ENCODE results near the gene THBS4. TPM values are rescaled to one million over a fixed set of nuclear protein-coding genes. Genes with fewer than 3 reads are reported as not detected.
A peak's percentile ranks its signal among the peaks of the same experiment; 100 is the strongest.

THBS4 gene
- total and polyA plus RNA-seq, 9 of the 15 experiments (the other 6 are each of a cell fraction or from before 2014, with no cell fraction given): 0.07 to 0.08 TPM; not detected in 7

DNA sequence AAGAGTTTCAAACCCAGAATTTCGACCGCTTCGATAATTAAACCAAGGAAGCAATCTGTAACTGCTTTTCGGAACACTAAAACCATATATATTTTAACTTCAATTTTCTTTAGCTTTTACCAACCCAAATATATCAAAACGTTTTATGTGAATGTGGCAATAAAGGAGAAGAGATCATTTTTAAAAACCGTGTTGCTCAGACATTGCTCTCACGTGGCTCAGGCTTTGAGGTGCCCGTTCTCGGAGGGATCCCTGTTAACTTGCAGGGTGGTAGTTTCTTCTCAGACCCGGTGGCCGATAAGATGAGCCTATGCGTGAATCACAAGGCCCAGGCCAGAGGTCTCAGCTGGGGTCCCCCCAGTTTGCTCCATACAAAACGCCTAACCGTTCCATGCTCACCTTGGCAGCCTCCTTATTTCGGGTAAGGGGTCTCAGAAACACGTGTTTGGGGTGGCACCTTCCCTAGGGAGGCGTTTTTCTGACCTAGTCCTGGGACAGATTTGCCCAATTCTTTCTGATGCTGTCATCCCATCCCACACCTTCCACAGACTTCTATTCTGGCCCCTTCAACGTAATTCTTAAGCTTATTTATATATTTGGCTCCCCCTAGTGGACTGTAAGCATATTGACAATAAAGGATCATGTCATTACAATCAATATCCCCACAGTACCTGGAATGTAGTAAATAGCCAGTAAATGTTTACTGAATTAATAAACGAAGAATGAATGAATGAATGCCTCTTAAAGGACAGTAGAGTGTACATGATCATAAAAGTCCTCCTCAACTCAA lies 48.1 kb downstream of the THBS4 start (continued):
- TF ChIP-seq L3MBTL2 (IDR thresholded peaks at IDR 0.05) (no peak), ZNF239 (CRISPR knock-in tag; IDR thresholded peaks at IDR 0.05) (no peak), KAT2B (IDR thresholded peaks at IDR 0.05; ENCODE audit: low read depth, low read length) (no peak), ATF1 (CRISPR knock-in tag; IDR thresholded peaks at IDR 0.05) (no peak), ATF1 (tag; IDR thresholded peaks at IDR 0.05) (peak; percentile 44), MYC (IDR thresholded peaks at IDR 0.05; ENCODE audit: low read depth, low read length) (no peak), MYC (CRISPR knock-in tag; IDR thresholded peaks at IDR 0.05; ENCODE audit: borderline replicate concordance, low read depth) (no peak), RBFOX2 (IDR thresholded peaks at IDR 0.05; ENCODE audit: low read depth, low read length) (no peak), ZNF165 (CRISPR knock-in tag; IDR thresholded peaks at IDR 0.05; ENCODE audit: borderline replicate concordance) (no peak), YBX1 (IDR thresholded peaks at IDR 0.05) (no peak), ZNF57 (CRISPR knock-in tag; IDR thresholded peaks at IDR 0.05) (no peak), RAD21 (CRISPR knock-in tag; conservative IDR thresholded peaks at IDR 0.05 in 1 of 2, IDR thresholded peaks at IDR 0.05 in 1 of 2) (peak; percentile 75 to 80), SREBF1 (IDR thresholded peaks at IDR 0.05; ENCODE audit: borderline replicate concordance, low read depth, low read length) (no peak), HDAC3 (IDR thresholded peaks at IDR 0.05; ENCODE audit: borderline replicate concordance, partially characterized antibody) (no peak), ZBTB17 (CRISPR knock-in tag; IDR thresholded peaks at IDR 0.05) (no peak), NFE2 (IDR thresholded peaks at IDR 0.05; ENCODE audit: low read depth) (no peak)
- TF ChIP-seq, protein P1, sequence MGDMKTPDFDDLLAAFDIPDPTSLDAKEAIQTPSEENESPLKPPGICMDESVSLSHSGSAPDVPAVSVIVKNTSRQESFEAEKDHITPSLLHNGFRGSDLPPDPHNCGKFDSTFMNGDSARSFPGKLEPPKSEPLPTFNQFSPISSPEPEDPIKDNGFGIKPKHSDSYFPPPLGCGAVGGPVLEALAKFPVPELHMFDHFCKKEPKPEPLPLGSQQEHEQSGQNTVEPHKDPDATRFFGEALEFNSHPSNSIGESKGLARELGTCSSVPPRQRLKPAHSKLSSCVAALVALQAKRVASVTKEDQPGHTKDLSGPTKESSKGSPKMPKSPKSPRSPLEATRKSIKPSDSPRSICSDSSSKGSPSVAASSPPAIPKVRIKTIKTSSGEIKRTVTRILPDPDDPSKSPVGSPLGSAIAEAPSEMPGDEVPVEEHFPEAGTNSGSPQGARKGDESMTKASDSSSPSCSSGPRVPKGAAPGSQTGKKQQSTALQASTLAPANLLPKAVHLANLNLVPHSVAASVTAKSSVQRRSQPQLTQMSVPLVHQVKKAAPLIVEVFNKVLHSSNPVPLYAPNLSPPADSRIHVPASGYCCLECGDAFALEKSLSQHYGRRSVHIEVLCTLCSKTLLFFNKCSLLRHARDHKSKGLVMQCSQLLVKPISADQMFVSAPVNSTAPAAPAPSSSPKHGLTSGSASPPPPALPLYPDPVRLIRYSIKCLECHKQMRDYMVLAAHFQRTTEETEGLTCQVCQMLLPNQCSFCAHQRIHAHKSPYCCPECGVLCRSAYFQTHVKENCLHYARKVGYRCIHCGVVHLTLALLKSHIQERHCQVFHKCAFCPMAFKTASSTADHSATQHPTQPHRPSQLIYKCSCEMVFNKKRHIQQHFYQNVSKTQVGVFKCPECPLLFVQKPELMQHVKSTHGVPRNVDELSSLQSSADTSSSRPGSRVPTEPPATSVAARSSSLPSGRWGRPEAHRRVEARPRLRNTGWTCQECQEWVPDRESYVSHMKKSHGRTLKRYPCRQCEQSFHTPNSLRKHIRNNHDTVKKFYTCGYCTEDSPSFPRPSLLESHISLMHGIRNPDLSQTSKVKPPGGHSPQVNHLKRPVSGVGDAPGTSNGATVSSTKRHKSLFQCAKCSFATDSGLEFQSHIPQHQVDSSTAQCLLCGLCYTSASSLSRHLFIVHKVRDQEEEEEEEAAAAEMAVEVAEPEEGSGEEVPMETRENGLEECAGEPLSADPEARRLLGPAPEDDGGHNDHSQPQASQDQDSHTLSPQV (IDR thresholded peaks at IDR 0.05): no peak
- TF ChIP-seq, protein P2, sequence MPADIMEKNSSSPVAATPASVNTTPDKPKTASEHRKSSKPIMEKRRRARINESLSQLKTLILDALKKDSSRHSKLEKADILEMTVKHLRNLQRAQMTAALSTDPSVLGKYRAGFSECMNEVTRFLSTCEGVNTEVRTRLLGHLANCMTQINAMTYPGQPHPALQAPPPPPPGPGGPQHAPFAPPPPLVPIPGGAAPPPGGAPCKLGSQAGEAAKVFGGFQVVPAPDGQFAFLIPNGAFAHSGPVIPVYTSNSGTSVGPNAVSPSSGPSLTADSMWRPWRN (IDR thresholded peaks at IDR 0.05; ENCODE audit: low read depth): no peak
- TF ChIP-seq, protein P3, sequence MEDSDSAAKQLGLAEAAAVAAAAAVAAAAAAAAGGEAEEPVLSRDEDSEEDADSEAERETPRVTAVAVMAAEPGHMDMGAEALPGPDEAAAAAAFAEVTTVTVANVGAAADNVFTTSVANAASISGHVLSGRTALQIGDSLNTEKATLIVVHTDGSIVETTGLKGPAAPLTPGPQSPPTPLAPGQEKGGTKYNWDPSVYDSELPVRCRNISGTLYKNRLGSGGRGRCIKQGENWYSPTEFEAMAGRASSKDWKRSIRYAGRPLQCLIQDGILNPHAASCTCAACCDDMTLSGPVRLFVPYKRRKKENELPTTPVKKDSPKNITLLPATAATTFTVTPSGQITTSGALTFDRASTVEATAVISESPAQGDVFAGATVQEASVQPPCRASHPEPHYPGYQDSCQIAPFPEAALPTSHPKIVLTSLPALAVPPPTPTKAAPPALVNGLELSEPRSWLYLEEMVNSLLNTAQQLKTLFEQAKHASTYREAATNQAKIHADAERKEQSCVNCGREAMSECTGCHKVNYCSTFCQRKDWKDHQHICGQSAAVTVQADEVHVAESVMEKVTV (CRISPR knock-in tag; IDR thresholded peaks at IDR 0.05): peak; percentile 54; the same call in 1 of the 2 replicates
